Stimulated activated CD4-positive, alpha-beta T cell treated with anti-CD3 and anti-CD28 coated beads, Interleukin-1b, Interleukin-23, amount 100 ng/mL, for 24 hours (primary cell): ENCODE results near the gene AFAP1.

ENCODE experiments used
- DNase-seq, 4 experiments: peaks; one replicate each; pipeline ENCODE4 v3.0.0-alpha.2; 2020; ENCODE audit warnings: low read depth in 4 of 4, low spot score in 1 of 4

The AFAP1 gene

GRCh38 chr4:7806338-7807090 lies 133.1 kb downstream of the AFAP1 start:
- DNase-seq, result no peak

- no peak for DNase-seq
Observed at GRCh38 chr4:7805533-7806337, 133.9 kb downstream of the AFAP1 start.

GRCh38 chr4:7804756-7805385 lies 134.8 kb downstream of the AFAP1 start:
- DNase-seq, result no peak

GRCh38 chr4:7803992-7804755 lies 135.5 kb downstream of the AFAP1 start:
- peak; percentile 75 to 81 (median 78) for DNase-seq

- no peak for DNase-seq
Observed at GRCh38 chr4:7803371-7803770, 136.3 kb downstream of the AFAP1 start.

GRCh38 chr4:7802093-7802726 lies 137.5 kb downstream of the AFAP1 start:
- DNase-seq, result peak; percentile 44 to 75 (median 67)

GRCh38 chr4:7801641-7802040 lies 138.0 kb downstream of the AFAP1 start:
- DNase-seq, result no peak

GRCh38 chr4:7801001-7801400 lies 138.7 kb downstream of the AFAP1 start:
- DNase-seq, result no peak

- no peak for DNase-seq
Observed at GRCh38 chr4:7800410-7800809, 139.3 kb downstream of the AFAP1 start.

GRCh38 chr4:7799736-7800135 lies 139.9 kb downstream of the AFAP1 start:
- no peak for DNase-seq

- DNase-seq, result no peak
Observed at GRCh38 chr4:7799306-7799705, 140.4 kb downstream of the AFAP1 start.

GRCh38 chr4:7798178-7798995 lies 141.3 kb downstream of the AFAP1 start:
- DNase-seq, result no peak

GRCh38 chr4:7797330-7797729 lies 142.3 kb downstream of the AFAP1 start:
- DNase-seq, result no peak

GRCh38 chr4:7795983-7796382 lies 143.7 kb downstream of the AFAP1 start:
- no peak for DNase-seq

GRCh38 chr4:7793186-7793585 lies 146.5 kb downstream of the AFAP1 start:
- no peak for DNase-seq

- DNase-seq, result no peak
Observed at GRCh38 chr4:7792616-7793015, 147.0 kb downstream of the AFAP1 start.

- no peak for DNase-seq
Observed at GRCh38 chr4:7790999-7791398, 148.7 kb downstream of the AFAP1 start.

- DNase-seq, result no peak
Observed at GRCh38 chr4:7790023-7790422, 149.6 kb downstream of the AFAP1 start.

GRCh38 chr4:7788694-7789425 lies 150.8 kb downstream of the AFAP1 start:
- no peak for DNase-seq
